GM23248 (cell line): ENCODE results near the gene BRD7. TPM values are rescaled to one million over a fixed set of nuclear protein-coding genes. Genes with fewer than 3 reads are reported as not detected.

Experiments
- DNase-seq: peaks from one replicate; pipeline ENCODE4 v3.0.0-alpha.2; 2015
- H2AFZ ChIP-seq: fragments of 200-600 bp; sonication (generic); 2 replicates; pipeline ENCODE4 v1.6.1; 2016; ENCODE audit warnings: antibody characterized with exemption
- H3F3A ChIP-seq: fragments of 200-600 bp; sonication (generic); 2 replicates; pipeline ENCODE4 v1.6.1; 2016; ENCODE audit warnings: mild to moderate bottlenecking, antibody characterized with exemption, mixed run types; ENCODE audit not compliant: insufficient read depth
- H3K27ac ChIP-seq: fragments of 200-600 bp; sonication (generic); 2 replicates; pipeline ENCODE4 v1.5.1; 2016; ENCODE audit warnings: mild to moderate bottlenecking
- H3K27me3 ChIP-seq: fragments of 200-600 bp; sonication (generic); replicated peaks from 2 replicates; pipeline ENCODE4 v1.6.1; 2016; ENCODE audit warnings: mild to moderate bottlenecking; ENCODE audit not compliant: insufficient read depth
- H3K36me3 ChIP-seq: fragments of 200-600 bp; sonication (generic); 2 replicates; pipeline ENCODE4 v1.6.1; 2016; ENCODE audit warnings: low read depth, mild to moderate bottlenecking
- H3K4me1 ChIP-seq: fragments of 200-600 bp; sonication (generic); 2 replicates; pipeline ENCODE4 v1.6.1; 2016; ENCODE audit warnings: mild to moderate bottlenecking; ENCODE audit not compliant: insufficient read depth
- H3K4me2 ChIP-seq: fragments of 200-600 bp; sonication (generic); one replicate; pipeline ENCODE4 v1.6.1; 2016; ENCODE audit warnings: mild to moderate bottlenecking; ENCODE audit not compliant: unreplicated experiment
- H3K4me3 ChIP-seq: fragments of 200-600 bp; sonication (generic); 2 replicates; pipeline ENCODE4 v1.5.1; 2016; ENCODE audit warnings: mild to moderate bottlenecking
- H3K79me2 ChIP-seq: fragments of 200-600 bp; sonication (generic); 2 replicates; pipeline ENCODE4 v1.6.1; 2016; ENCODE audit warnings: mild to moderate bottlenecking; ENCODE audit not compliant: insufficient read depth
- H3K9ac ChIP-seq: fragments of 200-600 bp; sonication (generic); 2 replicates; pipeline ENCODE4 v1.6.1; 2016; ENCODE audit warnings: mild to moderate bottlenecking
- H3K9me2 ChIP-seq: fragments of 200-600 bp; sonication (generic); 2 replicates; pipeline ENCODE4 v1.6.1; 2016; ENCODE audit warnings: mixed run types, mild to moderate bottlenecking, moderate library complexity; ENCODE audit not compliant: insufficient read depth
- H3K9me3 ChIP-seq: fragments of 200-600 bp; sonication (generic); one replicate; pipeline ENCODE4 v1.6.1; 2017; ENCODE audit warnings: low read depth
- H4K20me1 ChIP-seq: fragments of 200-600 bp; sonication (generic); 2 replicates; pipeline ENCODE4 v1.6.0; 2016; ENCODE audit not compliant: insufficient read depth
- EZH2 ChIP-seq: fragments of 200-600 bp; sonication (generic); IDR thresholded peaks from 2 replicates; pipeline ENCODE4 v1.6.1; 2018; ENCODE audit warnings: antibody characterized with exemption, mild to moderate bottlenecking; ENCODE audit not compliant: insufficient read depth, poor library complexity, severe bottlenecking
- EZH2phosphoT487 ChIP-seq: fragments of 200-600 bp; sonication (generic); IDR thresholded peaks from 2 replicates; pipeline ENCODE4 v1.6.1; 2018; ENCODE audit warnings: antibody characterized with exemption, moderate library complexity, mild to moderate bottlenecking, low read depth; ENCODE audit not compliant: insufficient read depth
- WGBS, 2 experiments: methylation state at CpG; one replicate each; pipeline ENCODE4 v1.1.6; 2015 to 2017; ENCODE audit warnings: low lambda C conversion rate in 2 of 2, low coverage in 1 of 2; ENCODE audit errors: missing lambda C conversion rate in 2 of 2; 5-methylcytosine and 5-hydroxymethylcytosine counted together
- in situ Hi-C: fragments of 300-500 bp; cut with MboI; formaldehyde crosslinking; loops from 2 replicates; pipeline ENCODE4 v1.15.0; 2020
- polyA plus RNA-seq: library from polyadenylated mRNA; unstranded; fragments of >200 nt; fragmentation: Nextera tagmentation; extraction: Ambion mirVana; gene quantifications from 2 replicates; pipeline ENCODE4 v1.2.1, GENCODE V29; 2016
- total RNA-seq: library from RNA; depleted of rRNA; stranded (reverse); fragments of >200 nt; shearing (Covaris generic); gene quantifications from 2 replicates; pipeline ENCODE4 v1.2.3, GENCODE V29; 2014

Gene BRD7
- total and polyA plus RNA-seq, 2 experiments from 2014 or later: 20.3 to 35.8 TPM

DNA sequence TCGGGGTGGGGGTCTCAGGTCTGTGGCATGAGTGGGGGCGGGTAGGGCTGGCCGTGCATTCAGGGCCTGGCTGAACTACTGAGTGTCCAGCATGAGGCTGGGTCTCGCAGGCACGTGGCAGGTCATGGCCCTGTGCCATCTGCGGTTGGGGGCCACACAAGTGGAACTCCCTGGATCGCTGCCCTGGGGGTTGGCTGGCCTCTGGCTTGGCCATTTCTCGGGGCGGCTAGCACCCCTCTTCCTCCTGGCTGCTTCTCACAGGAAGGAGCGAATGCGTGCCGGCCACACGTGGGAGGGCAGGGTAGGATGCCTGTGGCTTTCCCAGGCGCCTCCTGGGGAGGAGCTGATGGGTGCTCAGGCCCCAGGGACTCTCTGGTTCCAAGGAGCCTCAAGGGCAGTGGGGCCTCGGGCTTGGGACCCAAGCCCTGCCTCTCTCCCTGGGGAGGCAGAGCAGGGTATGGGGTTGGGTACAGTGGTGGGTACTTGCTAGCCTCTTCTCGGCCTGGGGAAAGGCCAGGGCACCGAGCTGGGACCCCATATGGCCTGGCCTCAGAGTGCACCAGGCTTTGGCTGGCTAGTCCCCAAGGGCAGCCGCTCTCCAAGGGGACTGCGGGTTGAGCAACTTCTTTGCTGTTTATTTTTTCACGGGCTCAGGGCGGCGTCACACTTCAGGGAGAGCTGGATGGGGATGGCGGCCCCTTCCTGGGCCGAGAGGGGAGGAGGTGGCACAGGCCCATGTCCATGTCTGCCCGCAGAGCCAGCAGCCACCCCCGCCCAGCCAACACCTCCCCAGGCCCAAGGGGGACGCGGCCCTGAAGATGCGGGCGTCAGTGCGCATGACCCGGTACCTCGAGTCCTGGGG lies 65.0 kb downstream of the BRD7 start:
- Histone ChIP-seq H3K9ac (no peak overlapping the region), H3K9me3 (no peaks in the 10 kb centered on the region), H3K36me3 (no peaks in the 10 kb centered on the region; the same call in 1 of the 2 replicates), H3K27me3 (no peaks in the 10 kb centered on the region), H3K27ac (no peak overlapping the region), H3F3A (peaks cover 4% of the 10 kb centered on the region; the same call in 1 of the 2 replicates), H3K4me3 (no peak overlapping the region), H3K4me1 (peaks cover 21% of the 10 kb centered on the region), H3K79me2 (no peaks in the 10 kb centered on the region), H3K4me2 (no peak overlapping the region), H3K9me2 (no peaks in the 10 kb centered on the region), H4K20me1 (no peaks in the 10 kb centered on the region), H2AFZ (no peak overlapping the region)
- DNase-seq: no peak
- TF ChIP-seq EZH2phosphoT487: no peak
- no peak for TF ChIP-seq EZH2
- in situ Hi-C loops: no loop called here
- 91 to 93% methylated on average over 19 to 33 of the region's 33 CpGs for WGBS, 2 experiments

DNA sequence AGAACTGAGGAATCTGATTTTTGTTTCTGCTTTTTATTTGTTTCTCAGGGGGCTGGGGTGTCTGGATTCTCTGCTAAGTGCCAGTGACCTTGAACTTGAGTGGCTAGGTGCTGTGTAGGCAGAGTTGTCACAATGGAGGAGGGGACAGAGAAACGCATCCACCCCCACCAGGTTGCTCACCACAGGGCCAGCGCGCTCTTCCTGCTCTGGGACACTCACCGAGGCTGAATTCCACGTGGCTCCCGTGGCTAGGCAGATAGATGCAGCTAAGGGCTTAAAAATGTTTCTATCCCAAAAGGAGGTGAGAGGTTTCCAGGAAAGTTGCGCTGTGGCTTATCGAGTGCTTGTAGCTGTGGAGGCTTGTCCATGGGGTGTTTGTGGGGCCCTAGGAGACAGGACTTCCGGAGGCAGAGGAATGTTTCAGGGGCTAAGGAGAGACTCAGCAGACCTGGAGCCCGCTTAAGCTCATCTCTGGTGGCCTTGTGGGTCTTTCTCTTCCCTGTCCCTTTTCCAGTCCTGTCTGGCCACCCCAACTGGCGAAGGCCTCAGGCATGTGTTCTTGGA lies 65.7 kb downstream of the BRD7 start:
- Histone ChIP-seq H3K9ac (no peak overlapping the region), H3K9me2 (no peaks in the 10 kb centered on the region), H3K27me3 (no peaks in the 10 kb centered on the region), H3K4me2 (no peak overlapping the region), H2AFZ (no peak overlapping the region), H3K36me3 (no peaks in the 10 kb centered on the region; the same call in 1 of the 2 replicates), H3K27ac (no peak overlapping the region), H3K4me1 (peaks cover 21% of the 10 kb centered on the region), H4K20me1 (no peaks in the 10 kb centered on the region), H3K9me3 (no peaks in the 10 kb centered on the region), H3K4me3 (no peak overlapping the region), H3F3A (peaks cover 4% of the 10 kb centered on the region; the same call in 1 of the 2 replicates), H3K79me2 (no peaks in the 10 kb centered on the region)
- no peak for DNase-seq
- WGBS, 2 experiments: 94 to 97% methylated on average over 11 of the region's 11 CpGs
- TF ChIP-seq EZH2phosphoT487 (no peak), EZH2 (no peak)
- in situ Hi-C loops: no loop called here

DNA sequence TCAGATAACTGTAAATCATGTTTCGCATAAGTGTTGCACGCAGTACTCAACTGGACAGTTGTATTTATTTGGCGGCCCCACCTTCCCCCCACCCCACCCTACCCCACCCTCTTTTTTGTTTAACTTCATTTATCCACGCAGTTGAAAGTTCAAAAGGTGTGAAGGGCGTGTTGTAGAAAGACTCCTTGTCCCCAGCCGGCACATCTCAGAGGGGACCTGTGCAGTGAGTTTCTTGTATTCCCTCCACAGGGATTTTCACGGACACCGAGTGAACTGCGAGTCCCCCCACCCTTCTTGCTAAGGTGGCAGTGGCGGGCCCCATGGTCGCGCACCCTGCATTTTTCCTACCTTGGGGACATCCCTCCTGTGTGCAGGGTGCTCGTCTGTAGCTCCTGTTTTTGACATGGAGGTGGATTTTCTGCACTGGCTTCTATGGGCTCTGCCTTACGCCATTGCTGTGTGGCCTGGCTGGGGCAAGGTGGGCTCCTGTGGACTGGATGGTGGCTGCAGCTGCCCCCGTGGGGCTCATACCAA lies 66.2 kb downstream of the BRD7 start:
- no peak overlapping the region for H3K4me2 ChIP-seq
- in situ Hi-C loops: no loop called here
- DNase-seq: no peak
- H2AFZ ChIP-seq: no peak overlapping the region
- H3K79me2 ChIP-seq: no peaks in the 10 kb centered on the region
- no peaks in the 10 kb centered on the region for H3K27me3 ChIP-seq
- no peak overlapping the region for H3K9ac ChIP-seq
- no peak overlapping the region for H3K4me3 ChIP-seq
- no peaks in the 10 kb centered on the region for H3K9me3 ChIP-seq
- H4K20me1 ChIP-seq: no peaks in the 10 kb centered on the region
- peaks cover 4% of the 10 kb centered on the region; the same call in 1 of the 2 replicates for H3F3A ChIP-seq
- peaks cover 20% of the 10 kb centered on the region for H3K4me1 ChIP-seq
- H3K9me2 ChIP-seq: no peaks in the 10 kb centered on the region
- no peaks in the 10 kb centered on the region; the same call in 1 of the 2 replicates for H3K36me3 ChIP-seq
- WGBS, 2 experiments: 94 to 96% methylated on average over 15 of the region's 15 CpGs
- TF ChIP-seq EZH2 (no peak), EZH2phosphoT487 (no peak)
- peak overlapping the region; percentile 97; the same call in 1 of the 2 replicates for H3K27ac ChIP-seq

DNA sequence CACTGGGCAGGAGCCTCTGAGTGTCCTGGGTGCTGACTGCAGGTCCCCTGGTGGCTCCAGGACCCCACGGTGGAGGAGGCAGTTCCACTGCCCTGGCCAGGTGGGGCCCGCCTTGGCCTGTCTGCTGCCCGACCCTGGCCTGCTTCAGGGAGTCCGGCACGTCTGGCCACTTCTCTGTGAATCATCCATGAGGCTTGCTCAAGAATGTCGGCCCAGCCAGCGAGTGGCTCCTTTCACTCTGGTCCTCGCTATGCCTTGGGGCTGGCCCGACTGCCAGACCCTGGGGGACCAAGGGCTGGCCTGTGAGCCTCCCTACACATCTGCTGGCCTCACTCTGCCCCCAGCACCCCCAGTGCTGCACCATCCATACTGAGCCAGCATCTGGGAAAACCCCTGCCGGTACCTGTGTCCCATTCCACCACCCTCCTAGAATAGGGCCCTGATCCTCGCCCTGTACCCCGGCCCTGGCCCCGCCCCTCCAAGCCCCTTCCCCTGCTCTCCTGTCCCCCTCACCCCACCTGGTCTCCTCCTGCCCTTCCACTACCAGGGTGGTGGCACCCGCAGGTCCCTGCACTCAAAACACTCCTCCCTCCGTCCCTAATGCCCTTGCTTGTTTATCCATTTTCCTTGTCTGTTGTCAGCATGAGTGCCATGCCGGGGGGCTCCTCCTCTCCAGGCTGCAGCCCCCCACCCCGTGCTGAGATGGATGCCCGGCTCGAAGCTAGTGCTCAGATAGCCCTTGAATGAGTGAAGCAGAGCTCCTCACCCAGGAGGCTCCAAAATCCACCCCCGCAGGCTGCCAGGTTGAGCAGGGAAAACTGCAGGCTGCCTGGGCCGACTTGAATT lies 66.9 kb downstream of the BRD7 start:
- Histone ChIP-seq H3K9ac (peak overlapping the region; percentile 80), H3K27ac (peak overlapping the region; percentile 97), H4K20me1 (no peaks in the 10 kb centered on the region), H3K79me2 (no peaks in the 10 kb centered on the region), H3K9me3 (no peaks in the 10 kb centered on the region), H2AFZ (peak overlapping the region; percentile 76), H3K4me2 (peak overlapping the region; percentile 30), H3K36me3 (no peaks in the 10 kb centered on the region; the same call in 1 of the 2 replicates), H3K4me3 (peak overlapping the region; percentile 35; the same call in 1 of the 2 replicates), H3K4me1 (peaks cover 14% of the 10 kb centered on the region), H3K27me3 (no peaks in the 10 kb centered on the region), H3F3A (peaks cover 4% of the 10 kb centered on the region; the same call in 1 of the 2 replicates), H3K9me2 (no peaks in the 10 kb centered on the region)
- 45 to 48% methylated on average over 19 to 21 of the region's 21 CpGs for WGBS, 2 experiments
- in situ Hi-C loops: no loop called here
- peak; percentile 96 for DNase-seq
- no peak for TF ChIP-seq EZH2
- no peak for TF ChIP-seq EZH2phosphoT487
